Endodermal cell (in vitro differentiated cells): Measurements from ENCODE around the gene PNPLA2. TPM values are rescaled to one million over a fixed set of nuclear protein-coding genes. Genes with fewer than 3 reads are reported as not detected.

Experiments used
- DNase-seq: peaks from one replicate; pipeline ENCODE4 v3.0.0-alpha.2; 2017
- H3K27ac ChIP-seq: 2 replicates; pipeline ENCODE4 v1.5.1; 2013; ENCODE audit warnings: mild to moderate bottlenecking, low read depth, low read length, moderate library complexity
- H3K27me3 ChIP-seq: 2 replicates; pipeline ENCODE4 v1.6.1; 2013; ENCODE audit warnings: mild to moderate bottlenecking, low read length, moderate library complexity; ENCODE audit not compliant: insufficient read depth, control insufficient read depth, poor library complexity, severe bottlenecking
- H3K36me3 ChIP-seq: 2 replicates; pipeline ENCODE4 v1.7.0; 2013; ENCODE audit warnings: mild to moderate bottlenecking, low read length, moderate library complexity; ENCODE audit not compliant: control insufficient read depth, insufficient read depth
- H3K4me1 ChIP-seq: one replicate; pipeline ENCODE4 v1.7.0; 2013; ENCODE audit warnings: low read length; ENCODE audit not compliant: control insufficient read depth, insufficient read depth
- H3K4me3 ChIP-seq: 2 replicates; pipeline ENCODE4 v1.5.1; 2013; ENCODE audit warnings: mild to moderate bottlenecking, low read length, moderate library complexity
- H3K9ac ChIP-seq: 2 replicates; pipeline ENCODE4 v1.6.1; 2013; ENCODE audit warnings: mild to moderate bottlenecking, low read length, moderate library complexity; ENCODE audit not compliant: poor library complexity, severe bottlenecking; ENCODE audit errors: extremely low read depth
- H3K9me3 ChIP-seq: 2 replicates; pipeline ENCODE4 v1.6.1; 2013; ENCODE audit warnings: mild to moderate bottlenecking, low read length, moderate library complexity; ENCODE audit not compliant: control insufficient read depth
- H3K27ac Mint-ChIP-seq: 2 replicates; pipeline ENCODE4 v1.8.0; 2020; ENCODE audit warnings: mixed read lengths
- H3K27me3 Mint-ChIP-seq: 2 replicates; pipeline ENCODE4 v1.8.0; 2021; ENCODE audit warnings: mild to moderate bottlenecking, mixed read lengths; ENCODE audit not compliant: insufficient read depth
- H3K36me3 Mint-ChIP-seq: 2 replicates; pipeline ENCODE4 v1.8.0; 2020; ENCODE audit warnings: low read depth, mixed read lengths
- H3K4me1 Mint-ChIP-seq: 2 replicates; pipeline ENCODE4 v1.8.0; 2020; ENCODE audit warnings: mixed read lengths
- H3K4me3 Mint-ChIP-seq: 2 replicates; pipeline ENCODE4 v1.8.0; 2020; ENCODE audit warnings: mild to moderate bottlenecking, moderate library complexity, mixed read lengths
- H3K9me3 Mint-ChIP-seq: 2 replicates; pipeline ENCODE4 v1.8.0; 2020; ENCODE audit warnings: mild to moderate bottlenecking, mixed read lengths
- CTCF ChIP-seq: fragments of 200-600 bp; sonication (generic); conservative IDR thresholded peaks from 2 replicates; pipeline ENCODE4 v1.5.0; 2021; ENCODE audit warnings: antibody characterized with exemption, mild to moderate bottlenecking
- WGBS, 2 experiments: methylation state at CpG; one replicate each; pipeline versions ENCODE4 v1.1.5 to v1.1.7; 2013; ENCODE audit warnings: missing lambda C conversion rate in 2 of 2, mixed read lengths in 1 of 2; ENCODE audit not compliant: insufficient coverage in 1 of 2, insufficient read length in 1 of 2; 5-methylcytosine and 5-hydroxymethylcytosine counted together
- total RNA-seq, 2 donors: library from RNA; stranded (reverse); fragmentation: NEBNext Ultra II Directional in 1 of 2; extraction: Animal tissue kit (Norgen Biotek cat#: 25700) in 1 of 2; gene quantifications; 2 replicates in 1 of 2; 3 replicates in 1 of 2; pipeline ENCODE4 v1.2.1, GENCODE V29; 2021

PNPLA2 gene
- total RNA-seq, 2 donors from 2014 or later: 77.0 to 77.6 TPM

- H3K27me3 Mint-ChIP-seq: no peaks in the 10 kb centered on the region
- H3K4me3 Mint-ChIP-seq: no peak overlapping the region
- Histone ChIP-seq H3K4me1 (no peaks in the 10 kb centered on the region), H3K9ac (no peak overlapping the region), H3K27me3 (no peaks in the 10 kb centered on the region), H3K4me3 (no peak overlapping the region), H3K36me3 (no peaks in the 10 kb centered on the region), H3K27ac (peak overlapping the region; percentile 76), H3K9me3 (no peaks in the 10 kb centered on the region)
- no peak for TF ChIP-seq CTCF
- H3K4me1 Mint-ChIP-seq: peaks cover 1% of the 10 kb centered on the region
- no peak overlapping the region for H3K27ac Mint-ChIP-seq
- DNase-seq: no peak
- no peaks in the 10 kb centered on the region for H3K36me3 Mint-ChIP-seq
- no peaks in the 10 kb centered on the region for H3K9me3 Mint-ChIP-seq
- WGBS, 2 experiments: 79 to 85% methylated on average over 4 to 12 of the region's 12 CpGs
These were observed 43.9 kb downstream of the PNPLA2 start for GRCh38 chr11:862696-863022.

GRCh38 chr11:863023-863909 lies 44.6 kb downstream of the PNPLA2 start:
- no peak overlapping the region for H3K9ac ChIP-seq
- H3K27ac ChIP-seq: peak overlapping the region; percentile 76

More at GRCh38 chr11:863023-863909, 44.6 kb downstream of the PNPLA2 start:
- 64 to 78% methylated on average over 13 to 24 of the region's 24 CpGs for WGBS, 2 experiments
- no peak for DNase-seq
- H3K27me3 ChIP-seq: no peaks in the 10 kb centered on the region
- TF ChIP-seq CTCF: no peak
- no peaks in the 10 kb centered on the region for H3K36me3 ChIP-seq
- H3K4me3 ChIP-seq: no peak overlapping the region
- H3K9me3 ChIP-seq: no peaks in the 10 kb centered on the region
- peaks cover 1% of the 10 kb centered on the region for H3K4me1 Mint-ChIP-seq
- no peaks in the 10 kb centered on the region for H3K9me3 Mint-ChIP-seq
- no peaks in the 10 kb centered on the region for H3K27me3 Mint-ChIP-seq
- H3K4me3 Mint-ChIP-seq: no peak overlapping the region
- peak overlapping the region; percentile 58 for H3K27ac Mint-ChIP-seq
- H3K4me1 ChIP-seq: no peaks in the 10 kb centered on the region
- no peaks in the 10 kb centered on the region for H3K36me3 Mint-ChIP-seq
